Activated CD4-positive, alpha-beta T cell treated with anti-CD3 and anti-CD28 coated beads for 36 hours (primary cell): ENCODE results near the gene KLHDC7A. TPM values are rescaled to one million over a fixed set of nuclear protein-coding genes. Genes with fewer than 3 reads are reported as not detected.

ENCODE experiments used
- ATAC-seq: fragments of 200-7000 bp; cut with Tn5 transposase; one replicate; pipeline ENCODE4 v1.10.0; 2021; ENCODE audit warnings: mild to moderate bottlenecking, moderate library complexity
- CTCF ChIA-PET: fragments of 350-600 bp; sonication (Branson Sonifier 250); formaldehyde crosslinking; loops from one replicate; lab custom pipeline; 2021; ENCODE audit warnings: antibody characterized with exemption; lab: Charles Lee
- POLR2A ChIA-PET: fragments of 350-600 bp; sonication (Branson Sonifier 250); formaldehyde crosslinking; loops from one replicate; lab custom pipeline; 2021; ENCODE audit warnings: antibody characterized with exemption, inconsistent platforms; lab: Charles Lee
- DNase-seq: peaks from one replicate; pipeline ENCODE4 v3.0.0-alpha.2; 2020
- H3K27ac Mint-ChIP-seq: one replicate; pipeline ENCODE4 v1.8.0; 2021; ENCODE audit warnings: mixed read lengths
- H3K27me3 Mint-ChIP-seq: one replicate; pipeline ENCODE4 v1.8.0; 2021; ENCODE audit warnings: mixed read lengths
- H3K36me3 Mint-ChIP-seq: one replicate; pipeline ENCODE4 v1.8.0; 2021; ENCODE audit warnings: low read depth, mixed read lengths
- H3K4me1 Mint-ChIP-seq: one replicate; pipeline ENCODE4 v1.8.0; 2021; ENCODE audit warnings: mixed read lengths
- H3K4me3 Mint-ChIP-seq: one replicate; pipeline ENCODE4 v1.8.0; 2021; ENCODE audit warnings: mild to moderate bottlenecking, moderate library complexity, mixed read lengths
- H3K9me3 Mint-ChIP-seq: one replicate; pipeline ENCODE4 v1.8.0; 2021; ENCODE audit warnings: low read depth, mixed read lengths
- intact Hi-C, 2 experiments: fragments of 100-400 bp; cut with DNase I in 1 of 2; cut with micrococcal nuclease in 1 of 2; formaldehyde crosslinking; loops; one replicate each; pipeline versions ENCODE4 v1.14.2 to v1.15.1; 2022 to 2024; cut with DNase I, micrococcal nuclease
- total RNA-seq, 2 experiments: library from RNA; stranded (reverse); gene quantifications; one replicate each; pipeline ENCODE4 v1.2.3, GENCODE V29; 2021

The KLHDC7A gene
- total RNA-seq, 2 experiments from 2014 or later: not detected

DNA sequence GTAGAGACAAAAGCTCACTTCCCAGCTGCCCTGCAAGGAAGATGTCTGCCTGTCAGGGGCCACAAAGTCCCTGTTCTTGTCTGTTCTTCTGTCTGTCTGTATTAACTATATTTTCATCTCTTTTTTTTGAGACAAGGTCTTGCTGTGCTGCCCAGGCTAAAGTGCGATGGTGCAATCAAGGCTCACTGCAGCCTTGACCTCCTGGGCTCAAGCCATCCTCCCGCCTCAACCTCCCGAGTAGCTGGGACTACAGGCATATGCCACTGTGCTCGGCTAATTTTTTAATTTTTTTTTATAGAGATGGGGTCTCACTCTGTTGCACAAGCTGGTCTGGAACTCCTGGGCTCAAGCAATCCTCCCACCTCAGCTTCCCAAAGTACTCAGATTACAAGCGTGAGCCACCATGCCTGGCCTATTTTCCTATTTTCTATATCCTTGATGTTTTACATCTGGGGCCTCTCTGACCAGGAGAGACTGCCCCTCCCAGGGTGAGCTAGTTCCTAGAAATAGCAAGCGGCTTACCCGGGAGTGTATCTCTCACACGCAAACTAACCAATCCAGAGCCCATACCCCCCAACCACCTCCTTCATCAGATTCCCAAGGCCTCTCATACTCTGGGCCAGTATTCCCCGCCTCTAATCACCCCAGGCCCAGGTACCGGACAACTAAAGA lies 5.4 kb upstream of the KLHDC7A start:
- no peaks in the 10 kb centered on the region for H3K9me3 Mint-ChIP-seq
- no peaks in the 10 kb centered on the region for H3K4me1 Mint-ChIP-seq
- ATAC-seq (no peak), DNase-seq (no peak)
- ChIA-PET POLR2A (no interaction called here), CTCF (interaction anchor here (0.6 to 0.8 kb wide), 2 partner anchors 151 to 360 kb away, joined by 3 read pairs; no protein-coding TSS in a partner anchor)
- peaks cover 16% of the 10 kb centered on the region for H3K27me3 Mint-ChIP-seq
- intact Hi-C loops: no loop called here
- no peak overlapping the region for H3K27ac Mint-ChIP-seq
- H3K36me3 Mint-ChIP-seq: no peaks in the 10 kb centered on the region
- H3K4me3 Mint-ChIP-seq: no peak overlapping the region

DNA sequence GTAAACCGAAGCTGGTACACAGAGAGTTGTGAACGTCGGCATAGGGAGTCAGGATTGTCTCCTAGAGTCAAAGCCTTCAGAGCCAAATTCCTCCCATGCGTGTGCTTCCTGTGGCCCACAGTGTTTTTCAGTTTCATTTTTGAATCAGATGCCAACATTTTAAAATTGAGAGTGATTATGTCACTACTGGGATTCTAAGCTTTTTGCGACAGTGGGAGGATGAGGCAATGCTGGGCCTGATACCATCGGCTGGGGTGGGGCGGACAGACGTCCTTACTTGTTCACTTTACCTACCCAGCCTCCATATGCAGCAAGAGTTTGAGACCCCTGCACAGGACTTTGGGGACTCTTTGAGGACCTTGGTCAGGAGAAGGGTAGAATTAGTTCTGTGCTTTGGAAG lies 1.3 kb upstream of the KLHDC7A start:
- intact Hi-C loops: no loop called here
- H3K36me3 Mint-ChIP-seq: no peaks in the 10 kb centered on the region
- no peaks in the 10 kb centered on the region for H3K4me1 Mint-ChIP-seq
- H3K27me3 Mint-ChIP-seq: peaks cover 16% of the 10 kb centered on the region
- POLR2A ChIA-PET: interaction anchor here (0.6 kb wide), 1 partner anchor 16 kb away, joined by 4 read pairs; no protein-coding TSS in a partner anchor
- CTCF ChIA-PET: no interaction called here
- no peak for DNase-seq
- no peak overlapping the region for H3K27ac Mint-ChIP-seq
- H3K4me3 Mint-ChIP-seq: no peak overlapping the region
- no peak for ATAC-seq
- no peaks in the 10 kb centered on the region for H3K9me3 Mint-ChIP-seq

DNA sequence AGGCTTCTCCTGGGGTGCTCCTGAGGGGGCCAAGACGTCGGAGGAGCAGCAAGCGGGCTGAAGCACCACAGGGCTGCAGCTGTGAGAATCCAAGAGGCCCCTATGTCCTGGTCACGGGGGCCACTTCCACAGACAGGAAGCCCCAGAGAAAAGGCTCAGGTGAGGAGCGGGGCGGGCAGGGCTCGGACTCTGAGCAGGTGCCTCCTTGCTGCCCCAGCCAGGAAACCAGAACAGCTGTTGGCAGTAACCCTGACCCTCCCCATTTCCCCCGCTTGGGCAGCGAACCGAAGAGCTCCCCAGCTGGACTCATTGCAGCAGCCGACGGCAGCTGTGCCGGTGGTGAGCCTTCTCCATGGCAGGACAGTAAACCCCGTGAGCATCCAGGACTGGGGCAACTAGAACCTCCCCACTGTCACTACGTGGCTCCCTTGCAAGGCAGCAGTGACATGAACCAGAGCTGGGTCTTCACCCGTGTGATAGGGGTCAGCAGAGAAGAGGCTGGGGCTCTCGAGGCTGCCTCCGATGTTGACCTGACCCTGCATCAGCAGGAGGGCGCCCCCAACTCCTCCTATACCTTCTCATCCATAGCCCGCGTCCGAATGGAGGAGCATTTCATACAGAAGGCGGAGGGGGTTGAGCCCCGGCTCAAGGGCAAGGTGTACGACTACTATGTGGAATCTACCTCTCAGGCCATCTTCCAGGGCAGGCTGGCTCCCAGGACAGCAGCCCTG lies 625 bp downstream of the KLHDC7A start:
- H3K27me3 Mint-ChIP-seq: peaks cover 12% of the 10 kb centered on the region

DNA sequence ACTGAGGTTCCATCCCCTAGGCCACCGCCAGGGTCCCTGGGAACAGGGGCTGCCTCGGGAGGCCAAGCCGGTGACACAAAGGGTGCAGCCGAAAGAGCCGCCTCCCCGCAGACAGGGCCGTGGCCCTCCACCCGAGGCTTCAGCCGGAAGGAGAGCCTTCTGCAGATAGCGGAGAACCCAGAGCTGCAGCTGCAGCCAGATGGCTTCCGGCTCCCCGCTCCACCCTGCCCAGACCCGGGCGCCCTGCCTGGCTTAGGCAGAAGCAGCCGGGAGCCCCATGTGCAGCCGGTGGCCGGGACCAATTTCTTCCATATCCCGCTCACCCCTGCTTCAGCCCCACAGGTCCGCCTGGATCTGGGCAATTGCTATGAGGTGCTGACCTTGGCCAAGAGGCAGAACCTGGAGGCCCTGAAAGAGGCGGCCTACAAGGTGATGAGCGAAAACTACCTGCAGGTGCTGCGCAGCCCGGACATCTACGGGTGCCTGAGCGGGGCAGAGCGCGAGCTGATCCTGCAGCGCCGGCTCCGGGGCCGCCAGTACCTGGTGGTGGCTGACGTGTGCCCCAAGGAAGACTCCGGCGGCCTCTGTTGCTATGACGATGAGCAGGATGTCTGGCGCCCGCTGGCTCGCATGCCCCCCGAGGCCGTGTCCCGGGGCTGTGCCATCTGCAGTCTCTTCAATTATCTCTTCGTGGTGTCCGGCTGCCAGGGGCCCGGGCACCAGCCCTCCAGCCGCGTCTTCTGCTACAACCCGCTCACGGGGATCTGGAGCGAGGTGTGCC lies 1.4 kb downstream of the KLHDC7A start:
- no peaks in the 10 kb centered on the region for H3K9me3 Mint-ChIP-seq
- no peak for ATAC-seq
- H3K27me3 Mint-ChIP-seq: peaks cover 13% of the 10 kb centered on the region
- H3K4me1 Mint-ChIP-seq: no peaks in the 10 kb centered on the region
- ChIA-PET CTCF (no interaction called here), POLR2A (no interaction called here)
- no peak overlapping the region for H3K4me3 Mint-ChIP-seq
- H3K36me3 Mint-ChIP-seq: no peaks in the 10 kb centered on the region
- DNase-seq: no peak
- no peak overlapping the region for H3K27ac Mint-ChIP-seq
- intact Hi-C loops: no loop called here

More for the DNA sequence above, 625 bp downstream of the KLHDC7A start:
- Mint-ChIP-seq H3K4me3 (no peak overlapping the region), H3K9me3 (no peaks in the 10 kb centered on the region), H3K4me1 (no peaks in the 10 kb centered on the region), H3K27ac (no peak overlapping the region), H3K36me3 (no peaks in the 10 kb centered on the region)
- ATAC-seq (no peak), DNase-seq (no peak)
- POLR2A ChIA-PET: no interaction called here
- intact Hi-C loops: no loop called here
- CTCF ChIA-PET: interaction anchor here (0.7 kb wide), 1 partner anchor 246 kb away, joined by 3 read pairs; no protein-coding TSS in a partner anchor

DNA sequence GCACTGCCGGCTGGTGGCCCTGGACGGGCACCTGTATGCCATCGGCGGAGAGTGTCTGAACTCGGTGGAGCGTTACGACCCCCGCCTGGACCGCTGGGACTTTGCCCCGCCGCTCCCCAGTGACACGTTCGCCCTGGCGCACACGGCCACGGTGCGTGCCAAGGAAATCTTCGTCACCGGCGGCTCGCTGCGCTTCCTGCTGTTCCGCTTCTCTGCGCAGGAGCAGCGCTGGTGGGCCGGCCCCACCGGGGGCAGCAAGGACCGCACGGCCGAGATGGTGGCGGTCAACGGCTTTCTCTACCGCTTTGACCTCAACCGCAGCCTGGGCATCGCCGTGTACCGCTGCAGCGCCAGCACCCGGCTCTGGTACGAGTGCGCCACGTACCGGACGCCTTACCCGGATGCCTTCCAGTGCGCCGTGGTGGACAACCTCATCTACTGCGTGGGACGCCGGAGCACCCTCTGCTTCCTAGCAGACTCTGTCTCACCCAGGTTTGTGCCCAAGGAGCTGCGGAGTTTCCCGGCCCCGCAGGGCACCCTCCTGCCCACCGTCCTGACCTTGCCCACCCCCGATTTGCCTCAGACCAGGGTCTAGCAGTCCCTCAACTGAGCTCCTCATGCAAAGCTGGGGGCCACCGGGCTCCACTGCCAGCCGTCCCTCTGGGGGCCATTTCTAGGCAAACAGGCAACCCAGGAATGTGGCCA lies 2.1 kb downstream of the KLHDC7A start:
- intact Hi-C loops: no loop called here

GRCh38 chr1:18484276-18484675 lies 3.5 kb downstream of the KLHDC7A start:
- H3K9me3 Mint-ChIP-seq: no peaks in the 10 kb centered on the region
- ATAC-seq: no peak
- POLR2A ChIA-PET: no interaction called here
- H3K27ac Mint-ChIP-seq: no peak overlapping the region
- CTCF ChIA-PET: no interaction called here
- H3K27me3 Mint-ChIP-seq: peaks cover 15% of the 10 kb centered on the region
- DNase-seq: no peak
- intact Hi-C loops: no loop called here
- no peaks in the 10 kb centered on the region for H3K4me1 Mint-ChIP-seq
- H3K4me3 Mint-ChIP-seq: no peak overlapping the region
- H3K36me3 Mint-ChIP-seq: no peaks in the 10 kb centered on the region

More for the DNA sequence above, 2.1 kb downstream of the KLHDC7A start:
- POLR2A ChIA-PET: no interaction called here
- CTCF ChIA-PET: no interaction called here
- H3K27ac Mint-ChIP-seq: no peak overlapping the region
- no peaks in the 10 kb centered on the region for H3K36me3 Mint-ChIP-seq
- no peak for DNase-seq
- no peaks in the 10 kb centered on the region for H3K4me1 Mint-ChIP-seq
- H3K4me3 Mint-ChIP-seq: no peak overlapping the region
- H3K9me3 Mint-ChIP-seq: no peaks in the 10 kb centered on the region
- ATAC-seq: no peak
- H3K27me3 Mint-ChIP-seq: peaks cover 15% of the 10 kb centered on the region

DNA sequence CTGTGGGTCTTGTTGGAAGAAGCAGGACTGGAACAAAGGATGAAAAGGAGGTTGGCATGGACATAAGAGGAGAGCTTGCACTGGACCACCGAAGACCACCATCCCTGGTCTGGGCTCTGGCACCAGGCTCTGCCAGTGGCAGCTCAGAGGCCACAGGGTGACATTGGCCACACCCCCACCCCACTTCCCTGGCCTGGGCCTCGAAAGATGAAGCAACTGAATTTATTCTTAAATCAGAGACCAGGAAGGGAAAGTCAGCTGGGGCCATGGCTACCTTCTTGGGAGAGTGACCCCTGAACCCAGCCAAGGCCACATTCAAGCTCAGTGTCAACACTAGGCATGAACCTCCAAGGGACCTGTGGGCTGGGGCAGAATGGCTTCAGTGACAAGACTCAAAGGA lies 4.0 kb downstream of the KLHDC7A start:
- Mint-ChIP-seq H3K36me3 (no peaks in the 10 kb centered on the region), H3K4me1 (no peaks in the 10 kb centered on the region), H3K9me3 (peaks cover 4% of the 10 kb centered on the region), H3K27ac (no peak overlapping the region), H3K4me3 (no peak overlapping the region), H3K27me3 (peaks cover 16% of the 10 kb centered on the region)
- intact Hi-C loops: no loop called here
- POLR2A ChIA-PET: no interaction called here
- DNase-seq (no peak), ATAC-seq (no peak)
- CTCF ChIA-PET: no interaction called here

DNA sequence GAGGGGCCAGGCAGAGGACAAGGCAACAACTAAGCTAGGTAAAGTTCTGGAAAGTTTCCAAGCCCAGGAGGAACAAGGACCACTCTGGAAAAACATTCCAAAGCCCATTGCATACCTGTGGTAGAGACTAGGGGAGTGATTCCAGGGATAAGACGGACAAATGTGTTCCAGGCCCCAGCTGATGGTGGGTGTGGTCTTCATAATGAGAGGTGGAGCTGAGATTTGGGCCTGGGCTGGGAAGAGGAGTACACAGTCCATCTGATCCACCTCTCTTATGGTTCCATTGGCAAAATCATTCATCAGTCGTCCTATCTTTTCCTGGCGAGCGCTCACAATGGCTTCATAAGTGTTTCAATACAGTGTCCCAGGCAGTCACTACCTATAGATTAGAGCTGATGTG lies 4.5 kb downstream of the KLHDC7A start:
- Mint-ChIP-seq H3K9me3 (peaks cover 4% of the 10 kb centered on the region), H3K4me3 (no peak overlapping the region), H3K27me3 (peaks cover 11% of the 10 kb centered on the region), H3K36me3 (no peaks in the 10 kb centered on the region), H3K27ac (no peak overlapping the region), H3K4me1 (no peaks in the 10 kb centered on the region)
- ChIA-PET CTCF (no interaction called here), POLR2A (no interaction called here)
- ATAC-seq: no peak
- intact Hi-C loops: no loop called here
- DNase-seq: no peak

GRCh38 chr1:18486195-18486594 lies 5.5 kb downstream of the KLHDC7A start:
- no peak overlapping the region for H3K4me3 Mint-ChIP-seq
- ChIA-PET CTCF (no interaction called here), POLR2A (no interaction called here)
- H3K9me3 Mint-ChIP-seq: peaks cover 4% of the 10 kb centered on the region
- H3K36me3 Mint-ChIP-seq: no peaks in the 10 kb centered on the region
- H3K27me3 Mint-ChIP-seq: peaks cover 13% of the 10 kb centered on the region
- DNase-seq (no peak), ATAC-seq (no peak)
- H3K27ac Mint-ChIP-seq: no peak overlapping the region
- no peaks in the 10 kb centered on the region for H3K4me1 Mint-ChIP-seq
- intact Hi-C loops: no loop called here

DNA sequence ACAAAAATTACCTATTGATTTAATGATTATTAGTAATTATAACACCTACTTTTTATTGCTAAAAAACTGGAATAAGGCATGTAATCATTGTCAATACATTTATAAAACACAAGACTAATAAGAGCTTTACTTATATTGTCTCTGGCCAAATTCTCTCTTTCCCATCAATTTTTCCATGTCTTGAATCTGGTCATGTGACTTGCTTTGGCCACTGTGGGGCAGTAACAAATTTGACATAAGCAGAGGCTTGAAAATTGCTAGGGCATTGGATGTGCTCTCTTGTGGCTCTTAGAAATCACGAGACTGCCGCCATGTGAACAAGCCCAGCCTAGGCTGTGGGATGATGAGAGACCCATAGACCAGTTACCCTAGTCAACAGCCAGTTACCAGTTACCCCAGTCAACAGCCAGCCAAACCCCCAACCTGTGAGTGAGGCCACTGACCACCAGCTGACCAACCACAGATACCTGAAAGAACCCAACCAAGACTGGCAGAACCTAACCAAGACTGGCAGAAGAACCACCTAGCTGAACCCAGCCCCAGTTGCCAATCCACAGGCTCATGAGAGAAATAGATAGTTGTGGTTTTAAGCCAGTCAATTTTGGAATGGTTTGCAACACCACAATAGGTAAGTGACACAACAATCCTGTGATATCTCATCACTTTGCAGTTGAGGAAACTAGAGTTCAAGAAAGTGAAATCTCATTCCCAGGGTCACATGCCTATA lies 8.8 kb downstream of the KLHDC7A start:
- Mint-ChIP-seq H3K36me3 (no peaks in the 10 kb centered on the region), H3K9me3 (peaks cover 4% of the 10 kb centered on the region), H3K4me1 (no peaks in the 10 kb centered on the region), H3K4me3 (no peak overlapping the region), H3K27me3 (peaks cover 17% of the 10 kb centered on the region), H3K27ac (no peak overlapping the region)
- no peak for DNase-seq
- CTCF ChIA-PET: no interaction called here
- intact Hi-C loops: no loop called here
- no peak for ATAC-seq
- POLR2A ChIA-PET: no interaction called here

- Mint-ChIP-seq H3K9me3 (peaks cover 4% of the 10 kb centered on the region), H3K4me3 (no peak overlapping the region), H3K4me1 (no peaks in the 10 kb centered on the region), H3K36me3 (no peaks in the 10 kb centered on the region), H3K27me3 (peaks cover 20% of the 10 kb centered on the region), H3K27ac (no peak overlapping the region)
- ATAC-seq: no peak
- no peak for DNase-seq
- POLR2A ChIA-PET: no interaction called here
- CTCF ChIA-PET: no interaction called here
- intact Hi-C loops: no loop called here
Measured at GRCh38 chr1:18491168-18491567, 10.4 kb downstream of the KLHDC7A start.
